Measurements from ENCODE around the gene EML4. TPM values are rescaled to one million over a fixed set of nuclear protein-coding genes. Genes with fewer than 3 reads are reported as not detected.
"Not testable (repeated sequence)": the region's sequence is repeated elsewhere in the genome, so short reads cannot be mapped to it uniquely, and the experiment has no call there.

Gene EML4, protein sequence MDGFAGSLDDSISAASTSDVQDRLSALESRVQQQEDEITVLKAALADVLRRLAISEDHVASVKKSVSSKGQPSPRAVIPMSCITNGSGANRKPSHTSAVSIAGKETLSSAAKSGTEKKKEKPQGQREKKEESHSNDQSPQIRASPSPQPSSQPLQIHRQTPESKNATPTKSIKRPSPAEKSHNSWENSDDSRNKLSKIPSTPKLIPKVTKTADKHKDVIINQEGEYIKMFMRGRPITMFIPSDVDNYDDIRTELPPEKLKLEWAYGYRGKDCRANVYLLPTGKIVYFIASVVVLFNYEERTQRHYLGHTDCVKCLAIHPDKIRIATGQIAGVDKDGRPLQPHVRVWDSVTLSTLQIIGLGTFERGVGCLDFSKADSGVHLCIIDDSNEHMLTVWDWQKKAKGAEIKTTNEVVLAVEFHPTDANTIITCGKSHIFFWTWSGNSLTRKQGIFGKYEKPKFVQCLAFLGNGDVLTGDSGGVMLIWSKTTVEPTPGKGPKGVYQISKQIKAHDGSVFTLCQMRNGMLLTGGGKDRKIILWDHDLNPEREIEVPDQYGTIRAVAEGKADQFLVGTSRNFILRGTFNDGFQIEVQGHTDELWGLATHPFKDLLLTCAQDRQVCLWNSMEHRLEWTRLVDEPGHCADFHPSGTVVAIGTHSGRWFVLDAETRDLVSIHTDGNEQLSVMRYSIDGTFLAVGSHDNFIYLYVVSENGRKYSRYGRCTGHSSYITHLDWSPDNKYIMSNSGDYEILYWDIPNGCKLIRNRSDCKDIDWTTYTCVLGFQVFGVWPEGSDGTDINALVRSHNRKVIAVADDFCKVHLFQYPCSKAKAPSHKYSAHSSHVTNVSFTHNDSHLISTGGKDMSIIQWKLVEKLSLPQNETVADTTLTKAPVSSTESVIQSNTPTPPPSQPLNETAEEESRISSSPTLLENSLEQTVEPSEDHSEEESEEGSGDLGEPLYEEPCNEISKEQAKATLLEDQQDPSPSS
- total RNA-seq = 10 to 100 TPM; 57.1 to 60.0 (median 58.2) TPM

DNA sequence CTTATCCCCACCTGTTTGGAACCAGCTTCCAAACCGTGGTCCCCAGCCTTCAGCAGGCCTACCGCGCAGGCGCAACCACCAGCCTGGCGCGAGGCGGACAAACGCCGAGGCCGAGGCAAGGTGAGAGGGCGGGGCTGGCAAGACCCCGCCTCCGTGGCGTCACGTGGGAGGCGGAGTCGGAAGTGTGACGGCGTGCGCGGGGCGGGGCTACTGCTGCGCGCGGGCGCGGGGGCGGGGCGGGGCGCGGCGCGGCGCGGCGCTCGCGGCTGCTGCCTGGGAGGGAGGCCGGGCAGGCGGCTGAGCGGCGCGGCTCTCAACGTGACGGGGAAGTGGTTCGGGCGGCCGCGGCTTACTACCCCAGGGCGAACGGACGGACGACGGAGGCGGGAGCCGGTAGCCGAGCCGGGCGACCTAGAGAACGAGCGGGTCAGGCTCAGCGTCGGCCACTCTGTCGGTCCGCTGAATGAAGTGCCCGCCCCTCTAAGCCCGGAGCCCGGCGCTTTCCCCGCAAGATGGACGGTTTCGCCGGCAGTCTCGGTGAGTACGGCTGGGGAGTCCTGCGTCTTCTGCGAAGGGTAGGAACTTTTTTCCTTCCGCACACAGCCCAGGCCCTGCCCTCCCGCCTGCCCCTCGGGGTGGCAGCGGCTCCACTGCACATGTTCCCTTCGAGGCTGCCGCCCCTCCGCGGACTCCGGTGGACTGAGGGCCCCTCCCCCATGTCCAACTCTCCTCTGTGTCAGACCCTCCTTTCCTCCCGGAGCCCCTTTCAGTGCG lies at the start of gene EML4:
Gene EML4 (plus strand): TSS at position 254 of the 774 bp plus-strand sequence. CDS start 259 bp downstream, at position 513.
- Mint-ChIP-seq H3K4me3 (no peak within 1 kb of the TSS), H3K9me3 (no peaks in the 10 kb centered on the region), H3K36me3 (ENCODE audit: insufficient read depth) (peaks cover 2% of the 10 kb centered on the region), H3K4me1 (ENCODE audit: low read depth) (peaks cover 27% of the 10 kb centered on the region), H3K27me3 (ENCODE audit: low read depth) (no peaks in the 10 kb centered on the region)
- ATAC-seq = peak; percentile 89 to 92
- peak; percentile 91 for DNase-seq

DNA sequence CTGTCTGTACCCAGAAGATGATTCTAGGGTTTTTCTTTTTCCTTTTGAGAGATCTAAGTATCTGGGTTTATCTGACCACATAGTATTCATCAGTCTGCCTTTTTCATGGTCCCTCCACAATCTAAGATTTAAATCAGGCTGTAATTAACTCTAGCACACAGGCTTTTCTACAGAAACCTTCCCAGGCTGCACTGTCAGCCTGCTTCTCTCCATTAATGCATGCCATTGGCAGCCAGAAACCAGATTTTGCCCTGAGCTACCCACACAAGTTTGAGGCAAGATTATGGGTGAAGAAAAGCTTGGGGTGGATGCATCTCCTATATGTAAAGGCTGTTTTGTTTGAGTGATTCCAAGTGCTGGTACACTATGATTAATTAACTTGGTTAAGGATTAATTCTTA lies 45.7 kb upstream of the EML4 start:
- Mint-ChIP-seq H3K27me3 (ENCODE audit: low read depth) (no peaks in the 10 kb centered on the region), H3K36me3 (ENCODE audit: insufficient read depth) (no peaks in the 10 kb centered on the region), H3K9me3 (no peaks in the 10 kb centered on the region), H3K4me1 (ENCODE audit: low read depth) (peaks cover 64% of the 10 kb centered on the region), H3K4me3 (no peak overlapping the region)
- DNase-seq (no peak), ATAC-seq (no peak)

GRCh38 chr2:42124011-42124785 lies 45.0 kb upstream of the EML4 start:
- ATAC-seq (peak; percentile 27 to 39), DNase-seq (no peak)
- Mint-ChIP-seq H3K36me3 (ENCODE audit: insufficient read depth) (no peaks in the 10 kb centered on the region), H3K9me3 (no peaks in the 10 kb centered on the region), H3K27me3 (ENCODE audit: low read depth) (no peaks in the 10 kb centered on the region), H3K4me1 (ENCODE audit: low read depth) (peaks cover 64% of the 10 kb centered on the region), H3K4me3 (peak overlapping the region; percentile 7)

DNA sequence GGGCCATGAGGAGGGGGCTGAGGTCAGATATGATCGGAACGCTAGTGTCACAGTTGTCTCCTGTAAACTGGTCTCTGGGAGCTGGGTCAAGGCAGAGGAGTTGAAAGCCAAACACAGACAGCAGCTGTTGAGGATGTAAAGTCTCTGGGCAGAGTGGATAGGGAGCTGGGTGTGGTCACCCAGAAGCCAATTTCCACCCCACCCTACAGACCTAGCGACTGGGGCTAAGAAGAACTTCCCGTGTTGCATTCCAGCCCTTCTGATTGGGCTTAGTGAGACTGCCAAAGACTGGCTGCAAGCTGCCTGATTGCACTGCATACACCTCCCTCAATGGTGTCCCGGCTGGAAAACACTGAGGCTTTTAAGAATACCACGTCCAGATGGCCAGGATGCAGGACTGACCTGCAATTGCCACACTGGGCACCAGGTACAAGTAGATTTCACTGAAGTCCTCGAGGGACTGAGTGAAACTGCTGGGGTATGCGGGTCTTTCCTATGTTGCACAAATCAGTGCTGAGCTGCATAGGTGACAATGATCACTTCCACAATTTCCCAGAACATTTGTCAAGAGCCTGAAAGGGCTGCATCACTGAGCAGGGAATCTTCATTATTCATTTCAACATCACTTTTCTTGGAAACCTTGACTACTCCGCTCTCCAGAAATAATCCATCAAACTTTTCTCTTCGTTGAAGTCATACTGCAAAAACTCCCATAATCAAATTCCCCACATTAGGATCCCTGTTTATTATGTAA lies 43.1 kb upstream of the EML4 start:
- DNase-seq = no peak
- no peaks in the 10 kb centered on the region for H3K27me3 Mint-ChIP-seq (ENCODE audit: low read depth)
- no peak for ATAC-seq
- H3K4me3 Mint-ChIP-seq = peak overlapping the region; percentile 1
- no peaks in the 10 kb centered on the region for H3K9me3 Mint-ChIP-seq
- no peaks in the 10 kb centered on the region for H3K36me3 Mint-ChIP-seq (ENCODE audit: insufficient read depth)
- peaks cover 80% of the 10 kb centered on the region for H3K4me1 Mint-ChIP-seq (ENCODE audit: low read depth)

DNA sequence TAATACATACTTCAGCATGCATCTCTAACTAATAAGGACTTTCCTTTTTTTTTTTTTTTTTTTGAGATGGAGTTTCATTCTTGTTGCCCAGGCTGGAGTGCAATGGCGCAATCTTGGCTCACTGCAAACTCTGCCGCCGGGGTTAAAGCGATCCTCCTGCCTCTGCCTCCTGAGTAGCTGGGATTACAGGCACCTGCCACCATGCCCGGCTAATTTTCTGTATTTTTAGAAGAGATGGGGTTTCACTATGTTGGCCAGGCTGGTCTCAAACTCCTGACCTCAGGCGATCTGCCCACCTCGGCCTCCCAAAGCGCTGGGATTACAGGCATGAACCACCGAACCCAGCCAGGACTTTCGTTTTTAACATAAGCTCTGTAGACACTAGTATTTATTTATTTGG lies 42.3 kb upstream of the EML4 start:
- Mint-ChIP-seq H3K4me1 (ENCODE audit: low read depth) (peaks cover 86% of the 10 kb centered on the region), H3K4me3 (peak overlapping the region; percentile 12)
- not testable (repeated sequence) for H3K27me3 Mint-ChIP-seq (ENCODE audit: low read depth); DNase-seq; H3K36me3 Mint-ChIP-seq (ENCODE audit: insufficient read depth); ATAC-seq; H3K9me3 Mint-ChIP-seq

- no peaks in the 10 kb centered on the region for H3K27me3 Mint-ChIP-seq (ENCODE audit: low read depth)
- peak overlapping the region; percentile 12 for H3K4me3 Mint-ChIP-seq
- DNase-seq = no peak
- no peaks in the 10 kb centered on the region for H3K9me3 Mint-ChIP-seq
- no peak for ATAC-seq
- H3K4me1 Mint-ChIP-seq (ENCODE audit: low read depth) = peaks cover 95% of the 10 kb centered on the region
- no peaks in the 10 kb centered on the region for H3K36me3 Mint-ChIP-seq (ENCODE audit: insufficient read depth)
Measured at GRCh38 chr2:42127425-42128424, 41.4 kb upstream of the EML4 start.

DNA sequence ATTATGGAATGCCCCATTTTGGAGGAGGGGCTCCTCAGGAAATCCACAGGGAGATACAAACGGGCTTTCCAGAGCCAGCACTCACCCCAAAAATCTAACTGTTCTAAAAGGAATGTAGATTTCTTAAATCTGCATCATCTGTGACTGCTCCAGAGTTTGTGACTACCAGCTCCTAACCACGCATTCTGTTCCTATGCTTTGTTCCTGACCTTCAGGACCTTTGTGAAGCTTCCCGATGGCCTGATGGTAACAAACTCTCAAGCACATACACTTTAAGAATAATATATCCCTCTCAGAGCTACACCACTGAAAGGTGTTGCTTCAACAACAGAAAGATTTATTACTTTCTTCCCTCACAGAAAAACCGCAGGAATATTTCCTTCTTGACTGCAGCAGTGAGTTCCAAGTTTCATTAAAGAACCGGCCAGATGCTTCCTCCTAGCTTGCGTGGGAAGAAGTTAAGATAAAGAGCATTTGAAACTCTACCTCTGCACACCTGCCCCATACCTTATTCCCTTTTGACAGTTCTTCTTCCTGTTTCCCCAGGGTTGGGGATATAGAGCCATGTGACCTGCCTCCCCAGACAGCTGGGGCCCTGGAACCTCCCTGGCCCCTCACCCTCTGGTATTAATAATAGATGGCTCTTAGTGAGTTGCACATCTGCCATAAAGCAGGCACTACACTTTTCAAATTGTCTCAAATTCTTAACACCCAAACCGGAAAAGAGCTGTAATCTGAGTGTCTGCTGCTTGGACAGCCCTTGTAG lies 40.2 kb upstream of the EML4 start:
- peaks cover 99% of the 10 kb centered on the region for H3K4me1 Mint-ChIP-seq (ENCODE audit: low read depth)
- H3K36me3 Mint-ChIP-seq (ENCODE audit: insufficient read depth) = no peaks in the 10 kb centered on the region
- H3K4me3 Mint-ChIP-seq = peak overlapping the region; percentile 9
- H3K27me3 Mint-ChIP-seq (ENCODE audit: low read depth) = no peaks in the 10 kb centered on the region
- ATAC-seq (no peak), DNase-seq (no peak)
- H3K9me3 Mint-ChIP-seq = no peaks in the 10 kb centered on the region

- no peaks in the 10 kb centered on the region for H3K27me3 Mint-ChIP-seq (ENCODE audit: low read depth)
- no peaks in the 10 kb centered on the region for H3K9me3 Mint-ChIP-seq
- H3K4me1 Mint-ChIP-seq (ENCODE audit: low read depth) = peaks cover 98% of the 10 kb centered on the region
- H3K36me3 Mint-ChIP-seq (ENCODE audit: insufficient read depth) = no peaks in the 10 kb centered on the region
- DNase-seq (no peak), ATAC-seq (no peak)
- no peak overlapping the region for H3K4me3 Mint-ChIP-seq
Measured at GRCh38 chr2:42129487-42129852, 39.7 kb upstream of the EML4 start.

DNA sequence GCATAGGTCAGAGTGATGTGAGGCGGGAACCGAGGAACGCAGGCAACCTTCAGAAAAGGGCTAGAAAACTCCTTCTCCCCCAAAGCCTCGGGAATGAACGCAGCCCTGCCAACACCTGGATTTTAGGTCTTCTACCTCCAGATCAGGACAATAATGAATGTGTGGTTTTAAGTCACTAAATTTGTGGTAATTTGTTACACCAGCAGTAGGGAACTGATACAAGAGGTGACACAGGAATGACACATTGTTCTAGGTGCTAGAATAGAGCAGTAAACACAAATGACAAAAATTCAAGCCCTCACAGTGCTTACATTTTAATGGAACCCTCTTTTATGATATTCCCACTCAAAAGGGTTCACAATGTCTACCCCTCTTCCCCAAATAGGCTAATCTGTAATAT lies 39.2 kb upstream of the EML4 start:
- H3K27me3 Mint-ChIP-seq (ENCODE audit: low read depth) = no peaks in the 10 kb centered on the region
- H3K36me3 Mint-ChIP-seq (ENCODE audit: insufficient read depth) = no peaks in the 10 kb centered on the region
- H3K4me3 Mint-ChIP-seq = no peak overlapping the region

GRCh38 chr2:42130858-42131257 lies 38.3 kb upstream of the EML4 start:
- peaks cover 99% of the 10 kb centered on the region for H3K4me1 Mint-ChIP-seq (ENCODE audit: low read depth)
- peak overlapping the region; percentile 8 for H3K4me3 Mint-ChIP-seq
- H3K9me3 Mint-ChIP-seq = not testable (repeated sequence)

More for the DNA sequence above, 39.2 kb upstream of the EML4 start:
- no peak for ATAC-seq
- no peak for DNase-seq
- H3K4me1 Mint-ChIP-seq (ENCODE audit: low read depth) = peaks cover 98% of the 10 kb centered on the region
- H3K9me3 Mint-ChIP-seq = no peaks in the 10 kb centered on the region

DNA sequence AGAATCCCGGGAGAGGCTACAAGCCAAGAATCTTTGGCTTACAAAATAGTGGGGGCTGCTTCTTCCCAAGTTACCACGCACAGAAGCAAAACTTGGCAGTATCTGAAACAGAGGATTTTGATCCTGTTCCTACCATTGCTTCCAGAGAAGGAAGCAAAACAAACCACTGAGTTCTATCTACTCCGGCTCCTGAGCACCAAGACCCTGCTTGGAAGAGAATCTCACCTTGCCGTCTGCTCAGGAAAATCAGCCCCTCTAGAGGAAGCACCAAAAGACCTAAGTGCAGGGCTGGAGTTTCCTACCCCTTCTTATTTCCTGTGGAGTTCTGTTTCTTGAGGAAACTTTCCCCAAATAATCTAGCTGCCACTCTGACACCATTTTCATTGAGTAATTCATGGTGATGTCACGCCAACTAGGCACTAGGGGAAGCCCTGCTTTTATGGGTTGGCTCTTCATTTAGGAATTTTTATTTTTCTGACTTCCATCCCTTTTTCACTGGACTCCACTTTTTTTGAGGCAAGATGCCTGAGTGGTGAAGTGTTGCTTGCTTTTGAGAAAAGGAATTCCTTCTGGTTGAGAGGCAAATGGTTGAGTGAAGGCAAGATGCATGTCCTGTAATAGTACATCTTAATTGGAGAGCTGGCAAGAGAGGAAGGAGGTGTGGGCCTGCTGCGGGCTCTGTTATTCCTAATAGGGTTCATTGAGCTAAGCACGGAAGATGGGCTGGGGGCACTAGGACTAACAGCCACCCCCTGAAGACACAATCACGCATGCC lies 36.8 kb upstream of the EML4 start:
- ATAC-seq = peak; percentile 17
- peaks cover 96% of the 10 kb centered on the region for H3K4me1 Mint-ChIP-seq (ENCODE audit: low read depth)
- DNase-seq = no peak
- peak overlapping the region; percentile 69 for H3K4me3 Mint-ChIP-seq
- H3K9me3 Mint-ChIP-seq = no peaks in the 10 kb centered on the region
- no peaks in the 10 kb centered on the region for H3K36me3 Mint-ChIP-seq (ENCODE audit: insufficient read depth)
- H3K27me3 Mint-ChIP-seq (ENCODE audit: low read depth) = no peaks in the 10 kb centered on the region

More at GRCh38 chr2:42130858-42131257, 38.3 kb upstream of the EML4 start:
- DNase-seq; H3K36me3 Mint-ChIP-seq (ENCODE audit: insufficient read depth); H3K27me3 Mint-ChIP-seq (ENCODE audit: low read depth); ATAC-seq: not testable (repeated sequence)
